HepG2 (cell line): ENCODE data around the gene CYB5R3. TPM values are rescaled to one million over a fixed set of nuclear protein-coding genes. Genes with fewer than 3 reads are reported as not detected.
A peak's percentile ranks its signal among the peaks of the same experiment; 100 is the strongest.

Experiments
- CREM ChIP-seq, 2 experiments: sonication (generic) in 1 of 2; formaldehyde crosslinking in 1 of 2; IDR thresholded peaks; 2 replicates each; pipeline versions ENCODE4 v1.4.0 to v1.6.1; 2016 to 2020; ENCODE audit warnings: antibody characterized with exemption in 1 of 2, mild to moderate bottlenecking in 1 of 2, missing genetic modification reagents in 1 of 2
- FOXA3 ChIP-seq: IDR thresholded peaks from 2 replicates; pipeline ENCODE4 v1.6.1; 2016; ENCODE audit warnings: missing genetic modification reagents, missing compliant biosample characterization
- KDM1A ChIP-seq: IDR thresholded peaks from 2 replicates; pipeline ENCODE4 v1.6.1; 2016; ENCODE audit warnings: missing compliant biosample characterization
- KDM6A ChIP-seq: IDR thresholded peaks from 2 replicates; pipeline ENCODE4 v1.6.1; 2016; ENCODE audit warnings: low read depth
- PRDM4 ChIP-seq: sonication (generic); formaldehyde crosslinking; IDR thresholded peaks from 2 replicates; pipeline ENCODE4 v1.9.0; 2021; ENCODE audit warnings: missing genetic modification reagents, borderline replicate concordance
- STAT6 ChIP-seq: sonication (generic); formaldehyde crosslinking; IDR thresholded peaks from 2 replicates; pipeline ENCODE4 v1.4.0; 2020; ENCODE audit warnings: missing genetic modification reagents, mild to moderate bottlenecking, borderline replicate concordance
- SUZ12 ChIP-seq: fragments of 150-350 bp; IDR thresholded peaks from 2 replicates; pipeline ENCODE4 v1.6.1; 2014; ENCODE audit warnings: low read depth, low read length
- TSC22D2 ChIP-seq: sonication (generic); formaldehyde crosslinking; IDR thresholded peaks from 2 replicates; pipeline ENCODE4 v1.5.1; 2020; ENCODE audit warnings: missing genetic modification reagents, mild to moderate bottlenecking, borderline replicate concordance
- ZBTB25 ChIP-seq: IDR thresholded peaks from 2 replicates; pipeline ENCODE4 v1.6.1; 2018; ENCODE audit warnings: missing genetic modification reagents
- ZC3H13 ChIP-seq: sonication (generic); formaldehyde crosslinking; IDR thresholded peaks from 2 replicates; pipeline ENCODE4 v1.8.1; 2023; ENCODE audit warnings: mild to moderate bottlenecking, missing genetic modification reagents, moderate library complexity
- ZFP36L2 ChIP-seq: sonication (generic); formaldehyde crosslinking; IDR thresholded peaks from 2 replicates; pipeline ENCODE4 v1.4.0; 2020; ENCODE audit warnings: missing genetic modification reagents
- ZNF549 ChIP-seq: sonication (generic); formaldehyde crosslinking; IDR thresholded peaks from 2 replicates; pipeline ENCODE4 v1.5.0; 2020; ENCODE audit warnings: missing genetic modification reagents
- polyA plus RNA-seq, 8 experiments: library from polyadenylated mRNA; depleted of rRNA in 3 of 8; stranded (reverse) in 7 of 8; unstranded in 1 of 8; fragments of >200 nt; fragmentation: Illumina TruSeq in 4 of 8; extraction: Trizol in 4 of 8; gene quantifications; 2 replicates each; pipeline versions ENCODE4 v1.2.1 to v1.2.3, GENCODE V29; 2011 to 2016; ENCODE audit warnings: low read depth in 4 of 8, missing spikeins in 1 of 8, mixed read lengths in 1 of 8; ENCODE audit not compliant: insufficient read depth in 1 of 8
- total RNA-seq, 5 experiments: library from RNA; depleted of rRNA; stranded (reverse); fragments of >200 nt; fragmentation: Illumina TruSeq; extraction: Trizol; gene quantifications; 2 replicates each; pipeline ENCODE4 v1.2.3, GENCODE V29; 2016; ENCODE audit warnings: low read depth in 1 of 5
- TF ChIP-seq, protein P1 (sequence below): conservative IDR thresholded peaks from 2 replicates; pipeline ENCODE4 v1.6.1; 2018; ENCODE audit warnings: missing genetic modification reagents
- TF ChIP-seq, protein P2 (sequence below): sonication (generic); formaldehyde crosslinking; IDR thresholded peaks from 2 replicates; pipeline ENCODE4 v1.4.0; 2020; ENCODE audit warnings: mild to moderate bottlenecking, missing genetic modification reagents
- TF ChIP-seq, protein P3 (sequence below): sonication (generic); formaldehyde crosslinking; IDR thresholded peaks from 2 replicates; pipeline ENCODE4 v1.4.0; 2020; ENCODE audit warnings: missing genetic modification reagents, borderline replicate concordance

CYB5R3 gene
- total and polyA plus RNA-seq, 2 of the 13 experiments (the other 11 are each of a cell fraction or from before 2014, with no cell fraction given): 32.4 to 305 TPM

DNA sequence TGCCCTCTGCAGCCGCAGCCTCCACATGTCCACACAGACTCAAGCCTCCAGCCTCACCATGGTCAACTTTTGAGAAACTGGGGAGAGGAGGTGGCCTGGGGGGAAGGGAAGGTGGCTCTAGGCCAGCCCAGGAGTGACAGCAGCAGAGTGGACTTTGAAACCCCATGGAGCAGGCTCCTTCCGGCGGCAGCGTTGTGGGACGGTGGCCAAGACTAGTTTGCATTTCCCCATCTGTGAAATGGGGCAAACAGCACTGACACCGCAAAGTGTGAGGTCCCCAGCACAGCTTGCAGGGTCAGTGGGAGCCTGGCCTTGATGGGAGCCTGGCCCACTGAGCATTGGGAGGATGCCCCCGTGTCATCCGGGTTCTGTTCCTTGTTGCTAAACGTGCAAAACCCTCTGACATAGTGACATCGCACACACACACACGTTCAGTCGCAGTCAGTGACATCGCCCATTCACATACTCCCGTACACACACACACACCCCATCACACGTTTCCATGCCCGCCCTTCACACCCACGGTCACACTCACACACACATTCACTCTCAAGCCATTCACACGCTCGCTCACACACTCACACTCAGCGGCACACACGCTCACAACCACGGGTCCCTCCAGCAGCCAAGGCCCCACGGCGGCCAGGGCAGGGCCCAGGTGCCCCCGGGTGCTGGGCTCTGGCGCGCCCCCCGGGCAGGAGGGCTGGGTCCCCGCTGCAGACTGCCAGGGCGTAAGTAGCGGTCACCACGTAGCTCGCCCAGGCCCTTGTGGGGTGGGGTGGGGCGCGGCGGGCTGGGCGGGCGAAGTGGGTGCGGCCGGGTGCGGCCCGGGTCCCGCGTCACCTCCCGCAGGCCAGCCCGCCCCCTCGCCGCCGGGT lies 585 bp downstream of the CYB5R3 start (continued):
- TF ChIP-seq STAT6 (CRISPR knock-in tag) (0 out of 2 replicates have a peak, but pooled peaks have one; percentile 33), KDM6A (peak; percentile 86), CREM (IDR thresholded peaks at IDR 0.05) (peak; percentile 56; the same call in 1 of the 2 replicates), CREM (CRISPR knock-in tag; IDR thresholded peaks at IDR 0.05) (no peak), ZNF549 (CRISPR knock-in tag) (no peak), ZBTB25 (peak; percentile 52; the same call in 1 of the 2 replicates), FOXA3 (CRISPR knock-in tag) (peak; percentile 67), TSC22D2 (CRISPR knock-in tag) (peak; percentile 42; the same call in 1 of the 2 replicates), ZFP36L2 (CRISPR knock-in tag) (no peak), ZC3H13 (CRISPR knock-in tag) (no peak), SUZ12 (no peak), KDM1A (CRISPR knock-in tag) (peak; percentile 96), PRDM4 (no peak)
- TF ChIP-seq, protein P1, sequence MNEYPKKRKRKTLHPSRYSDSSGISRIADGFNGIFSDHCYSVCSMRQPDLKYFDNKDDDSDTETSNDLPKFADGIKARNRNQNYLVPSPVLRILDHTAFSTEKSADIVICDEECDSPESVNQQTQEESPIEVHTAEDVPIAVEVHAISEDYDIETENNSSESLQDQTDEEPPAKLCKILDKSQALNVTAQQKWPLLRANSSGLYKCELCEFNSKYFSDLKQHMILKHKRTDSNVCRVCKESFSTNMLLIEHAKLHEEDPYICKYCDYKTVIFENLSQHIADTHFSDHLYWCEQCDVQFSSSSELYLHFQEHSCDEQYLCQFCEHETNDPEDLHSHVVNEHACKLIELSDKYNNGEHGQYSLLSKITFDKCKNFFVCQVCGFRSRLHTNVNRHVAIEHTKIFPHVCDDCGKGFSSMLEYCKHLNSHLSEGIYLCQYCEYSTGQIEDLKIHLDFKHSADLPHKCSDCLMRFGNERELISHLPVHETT (CRISPR knock-in tag): peak; percentile 73; the same call in 1 of the 2 replicates
- TF ChIP-seq, protein P2, sequence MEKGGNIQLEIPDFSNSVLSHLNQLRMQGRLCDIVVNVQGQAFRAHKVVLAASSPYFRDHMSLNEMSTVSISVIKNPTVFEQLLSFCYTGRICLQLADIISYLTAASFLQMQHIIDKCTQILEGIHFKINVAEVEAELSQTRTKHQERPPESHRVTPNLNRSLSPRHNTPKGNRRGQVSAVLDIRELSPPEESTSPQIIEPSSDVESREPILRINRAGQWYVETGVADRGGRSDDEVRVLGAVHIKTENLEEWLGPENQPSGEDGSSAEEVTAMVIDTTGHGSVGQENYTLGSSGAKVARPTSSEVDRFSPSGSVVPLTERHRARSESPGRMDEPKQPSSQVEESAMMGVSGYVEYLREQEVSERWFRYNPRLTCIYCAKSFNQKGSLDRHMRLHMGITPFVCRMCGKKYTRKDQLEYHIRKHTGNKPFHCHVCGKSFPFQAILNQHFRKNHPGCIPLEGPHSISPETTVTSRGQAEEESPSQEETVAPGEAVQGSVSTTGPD (CRISPR knock-in tag): no peak
- TF ChIP-seq, protein P3, sequence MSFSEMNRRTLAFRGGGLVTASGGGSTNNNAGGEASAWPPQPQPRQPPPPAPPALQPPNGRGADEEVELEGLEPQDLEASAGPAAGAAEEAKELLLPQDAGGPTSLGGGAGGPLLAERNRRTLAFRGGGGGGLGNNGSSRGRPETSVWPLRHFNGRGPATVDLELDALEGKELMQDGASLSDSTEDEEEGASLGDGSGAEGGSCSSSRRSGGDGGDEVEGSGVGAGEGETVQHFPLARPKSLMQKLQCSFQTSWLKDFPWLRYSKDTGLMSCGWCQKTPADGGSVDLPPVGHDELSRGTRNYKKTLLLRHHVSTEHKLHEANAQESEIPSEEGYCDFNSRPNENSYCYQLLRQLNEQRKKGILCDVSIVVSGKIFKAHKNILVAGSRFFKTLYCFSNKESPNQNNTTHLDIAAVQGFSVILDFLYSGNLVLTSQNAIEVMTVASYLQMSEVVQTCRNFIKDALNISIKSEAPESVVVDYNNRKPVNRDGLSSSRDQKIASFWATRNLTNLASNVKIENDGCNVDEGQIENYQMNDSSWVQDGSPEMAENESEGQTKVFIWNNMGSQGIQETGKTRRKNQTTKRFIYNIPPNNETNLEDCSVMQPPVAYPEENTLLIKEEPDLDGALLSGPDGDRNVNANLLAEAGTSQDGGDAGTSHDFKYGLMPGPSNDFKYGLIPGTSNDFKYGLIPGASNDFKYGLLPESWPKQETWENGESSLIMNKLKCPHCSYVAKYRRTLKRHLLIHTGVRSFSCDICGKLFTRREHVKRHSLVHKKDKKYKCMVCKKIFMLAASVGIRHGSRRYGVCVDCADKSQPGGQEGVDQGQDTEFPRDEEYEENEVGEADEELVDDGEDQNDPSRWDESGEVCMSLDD (CRISPR knock-in tag): 0 out of 2 replicates have a peak, but pooled peaks have one; percentile 38
